Measurements from ENCODE around the gene MICU2. TPM values are rescaled to one million over a fixed set of nuclear protein-coding genes. Genes with fewer than 3 reads are reported as not detected.

The MICU2 gene
- total and polyA plus RNA-seq, 2 experiments from 2014 or later, result 51.0 to 122 TPM

- no peak for ATAC-seq
- H3K4me2 ChIP-seq, result no peak overlapping the region
- no peaks in the 10 kb centered on the region for H3K27me3 ChIP-seq (ENCODE audit: insufficient read depth)
- no peak for TF ChIP-seq ZNF462 (CRISPR knock-in tag; IDR thresholded peaks at IDR 0.05)
- TF ChIP-seq CREB1 (CRISPR knock-in tag; IDR thresholded peaks at IDR 0.05; ENCODE audit: low read depth), result no peak
- TF ChIP-seq POLR2AphosphoS5 (IDR thresholded peaks at IDR 0.05; ENCODE audit: low read depth), result no peak
- TF ChIP-seq STAT1 (IDR thresholded peaks at IDR 0.05; ENCODE audit: unreplicated experiment), result no peak
- TF ChIP-seq REST (IDR thresholded peaks at IDR 0.05; ENCODE audit: unreplicated experiment), result no peak
- TF ChIP-seq CTCF (conservative IDR thresholded peaks at IDR 0.05; ENCODE audit: low read depth in 2 of 2), result no peak
- no peak for TF ChIP-seq JUNB (IDR thresholded peaks at IDR 0.05; ENCODE audit: unreplicated experiment)
- no peak for TF ChIP-seq ETS1 (IDR thresholded peaks at IDR 0.05)
- TF ChIP-seq ZNF114 (CRISPR knock-in tag; IDR thresholded peaks at IDR 0.05), result no peak
- no peak for TF ChIP-seq NANOG (IDR thresholded peaks at IDR 0.05; ENCODE audit: borderline replicate concordance)
- no peak for TF ChIP-seq EZH2phosphoT487 (IDR thresholded peaks at IDR 0.05; ENCODE audit: unreplicated experiment)
- TF ChIP-seq ZNF331 (CRISPR knock-in tag; IDR thresholded peaks at IDR 0.05; ENCODE audit: low read depth), result no peak
- TF ChIP-seq EZH2 (IDR thresholded peaks at IDR 0.05; ENCODE audit: low read depth, unreplicated experiment), result no peak
- H3K36me3 ChIP-seq (ENCODE audit: insufficient read depth), result no peaks in the 10 kb centered on the region
- H3K4me1 ChIP-seq (ENCODE audit: insufficient read depth), result no peaks in the 10 kb centered on the region
- DNase-seq (ENCODE audit: low spot score), result no peak
- Mint-ChIP-seq H3K27me3 (ENCODE audit: insufficient read depth, low read depth, poor library complexity) (no peaks in the 10 kb centered on the region), H3K4me1 (no peaks in the 10 kb centered on the region), H3K4me3 (no peak overlapping the region), H3K36me3 (ENCODE audit: low read depth) (peaks cover 19% of the 10 kb centered on the region), H3K9me3 (no peaks in the 10 kb centered on the region; the same call in 2 of the 3 replicates), H3K27ac (no peak overlapping the region)
- H3K4me3 ChIP-seq, result no peak overlapping the region
- no peak overlapping the region for H3K27ac ChIP-seq (ENCODE audit: low read depth)
- H3K9me2 ChIP-seq (ENCODE audit: insufficient read depth), result no peaks in the 10 kb centered on the region
- H3K79me2 ChIP-seq (replicated peaks; ENCODE audit: insufficient read depth), result no peaks in the 10 kb centered on the region
- H2AFZ ChIP-seq, result no peak overlapping the region
- no peaks in the 10 kb centered on the region for H3F3A ChIP-seq (replicated peaks; ENCODE audit: low read depth)
- H4K20me1 ChIP-seq (replicated peaks; ENCODE audit: insufficient read depth), result no peaks in the 10 kb centered on the region
These were observed 87.2 kb downstream of the MICU2 start for GRCh38 chr13:21516805-21517204.

Measured in GM23338 (cell line).